Thoracic aorta (tissue), 2 donors: ENCODE measurements around the gene CASQ2. TPM values are rescaled to one million over a fixed set of nuclear protein-coding genes. Genes with fewer than 3 reads are reported as not detected.

Source experiments
- ATAC-seq: fragments of 150-250 bp; one replicate; pipeline ENCODE4 v1.8.0; 2017; ENCODE audit warnings: low read depth; ENCODE audit not compliant: insufficient number of reproducible peaks, low FRiP score
- DNase-seq: peaks from one replicate; pipeline ENCODE4 v3.0.0-alpha.2; 2020; ENCODE audit warnings: low spot score
- H3K27ac ChIP-seq, 2 donors: fragments of 200-600 bp; sonication (generic); 1 replicate in 1 of 2; 2 replicates in 1 of 2; pipeline ENCODE4 v1.5.1; 2016; ENCODE audit warnings: mild to moderate bottlenecking in 2 of 2, moderate library complexity in 2 of 2
- H3K27me3 ChIP-seq: fragments of 200-600 bp; sonication (generic); replicated peaks from 2 replicates; pipeline ENCODE4 v1.6.0; 2016; ENCODE audit warnings: mild to moderate bottlenecking; ENCODE audit not compliant: insufficient read depth
- H3K36me3 ChIP-seq: fragments of 200-600 bp; sonication (generic); one replicate; pipeline ENCODE4 v1.5.1; 2016
- H3K4me1 ChIP-seq, 2 donors: fragments of 200-600 bp; sonication (generic); 1 replicate in 1 of 2; 2 replicates in 1 of 2; pipeline versions ENCODE4 v1.5.1 to v1.6.0; 2016; ENCODE audit warnings: low read depth in 2 of 2, mild to moderate bottlenecking in 1 of 2; ENCODE audit not compliant: control insufficient read depth in 1 of 2
- H3K4me3 ChIP-seq: fragments of 200-600 bp; sonication (generic); 2 replicates; pipeline ENCODE4 v1.5.1; 2016; ENCODE audit warnings: mild to moderate bottlenecking
- H3K9me3 ChIP-seq: fragments of 200-600 bp; sonication (generic); 2 replicates; pipeline ENCODE4 v1.5.1; 2016
- total RNA-seq, 2 donors: library from RNA; depleted of rRNA; stranded (reverse); fragments of >200 nt; gene quantifications; one replicate each; pipeline versions ENCODE4 v1.1.0 to v1.2.3, GENCODE V29; 2016
- TF ChIP-seq, protein P1 (sequence below): fragments of 200-600 bp; sonication (generic); IDR thresholded peaks from one replicate; pipeline ENCODE4 v1.5.1; 2019; ENCODE audit warnings: antibody characterized with exemption

Gene CASQ2
- total RNA-seq, 2 donors from 2014 or later = 6.6 to 12.5 TPM

DNA sequence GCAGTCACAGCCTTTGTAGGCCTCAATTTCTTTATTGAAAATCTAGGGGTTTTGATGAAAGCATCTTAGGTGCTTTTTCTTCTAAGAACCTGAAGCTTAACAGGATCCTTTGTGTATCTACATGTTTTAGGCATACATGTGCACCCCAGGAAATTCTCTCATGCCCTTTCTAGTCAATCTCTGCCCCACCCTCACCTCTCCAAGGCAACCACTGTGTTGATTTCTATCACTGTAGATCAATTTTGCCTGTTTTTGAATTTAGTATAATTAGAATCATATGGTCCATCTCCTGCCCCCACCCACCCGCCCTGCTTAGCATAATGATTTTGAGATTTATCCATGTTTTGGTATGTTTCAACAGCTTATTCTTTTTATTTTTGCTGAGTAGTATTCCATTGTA, 107.4 kb downstream of the CASQ2 start:
- Histone ChIP-seq H3K4me3 (no peak overlapping the region), H3K9me3 (no peaks in the 10 kb centered on the region), H3K36me3 (peaks cover 11% of the 10 kb centered on the region), H3K27ac (no peak overlapping the region), H3K27me3 (no peaks in the 10 kb centered on the region), H3K4me1 (peaks cover 0 to under 1% of the 10 kb centered on the region in 2 donors)
- TF ChIP-seq, protein P1, sequence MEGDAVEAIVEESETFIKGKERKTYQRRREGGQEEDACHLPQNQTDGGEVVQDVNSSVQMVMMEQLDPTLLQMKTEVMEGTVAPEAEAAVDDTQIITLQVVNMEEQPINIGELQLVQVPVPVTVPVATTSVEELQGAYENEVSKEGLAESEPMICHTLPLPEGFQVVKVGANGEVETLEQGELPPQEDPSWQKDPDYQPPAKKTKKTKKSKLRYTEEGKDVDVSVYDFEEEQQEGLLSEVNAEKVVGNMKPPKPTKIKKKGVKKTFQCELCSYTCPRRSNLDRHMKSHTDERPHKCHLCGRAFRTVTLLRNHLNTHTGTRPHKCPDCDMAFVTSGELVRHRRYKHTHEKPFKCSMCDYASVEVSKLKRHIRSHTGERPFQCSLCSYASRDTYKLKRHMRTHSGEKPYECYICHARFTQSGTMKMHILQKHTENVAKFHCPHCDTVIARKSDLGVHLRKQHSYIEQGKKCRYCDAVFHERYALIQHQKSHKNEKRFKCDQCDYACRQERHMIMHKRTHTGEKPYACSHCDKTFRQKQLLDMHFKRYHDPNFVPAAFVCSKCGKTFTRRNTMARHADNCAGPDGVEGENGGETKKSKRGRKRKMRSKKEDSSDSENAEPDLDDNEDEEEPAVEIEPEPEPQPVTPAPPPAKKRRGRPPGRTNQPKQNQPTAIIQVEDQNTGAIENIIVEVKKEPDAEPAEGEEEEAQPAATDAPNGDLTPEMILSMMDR = no peak
- DNase-seq = no peak
- no peak for ATAC-seq

DNA sequence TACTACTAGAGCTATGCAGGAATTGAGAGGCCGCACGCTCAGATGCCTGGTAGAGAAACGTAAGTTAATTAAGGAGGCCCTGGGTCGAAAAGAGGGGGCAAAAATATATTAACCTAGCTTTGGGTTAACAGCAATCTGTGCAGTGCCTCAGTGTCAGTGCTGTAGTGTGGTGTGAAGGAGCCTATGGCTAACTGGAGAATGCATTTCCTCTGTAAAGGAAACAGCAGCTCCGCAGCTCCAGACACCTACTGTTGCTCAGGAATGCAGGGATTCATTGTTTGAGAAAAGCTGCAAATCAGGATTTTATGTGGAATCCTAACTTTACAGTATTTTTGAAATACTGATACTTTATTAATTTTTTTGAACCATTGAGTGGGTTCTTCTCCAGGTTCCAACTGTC, 108.4 kb downstream of the CASQ2 start:
- ATAC-seq (no peak), DNase-seq (no peak)
- Histone ChIP-seq H3K27me3 (no peaks in the 10 kb centered on the region), H3K9me3 (no peaks in the 10 kb centered on the region), H3K36me3 (peaks cover 11% of the 10 kb centered on the region), H3K27ac (no peak overlapping the region), H3K4me1 (peaks cover 3 to 9% of the 10 kb centered on the region in 2 donors), H3K4me3 (no peak overlapping the region)
- TF ChIP-seq, protein P1 = no peak

DNA sequence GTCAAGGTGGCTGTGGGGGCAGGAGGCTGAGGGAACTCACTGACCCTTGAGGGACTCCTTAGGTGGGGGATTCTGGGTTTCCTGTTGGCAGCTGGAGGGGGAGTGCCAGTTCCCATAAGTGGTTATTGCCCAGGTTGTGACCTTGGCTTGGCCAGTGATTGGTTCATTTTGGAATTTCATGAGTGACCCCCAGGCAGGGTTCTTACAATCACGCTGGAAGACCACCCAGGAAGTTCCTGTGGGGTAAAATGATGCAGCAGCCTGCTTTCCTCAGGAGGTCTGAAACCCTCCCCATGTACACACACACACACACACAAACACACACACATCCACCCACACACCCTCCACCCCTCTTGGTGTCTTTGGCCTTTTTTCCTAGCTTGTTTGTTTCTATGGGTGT, 109.9 kb downstream of the CASQ2 start:
- H3K4me1 ChIP-seq = peaks cover 10 to 21% of the 10 kb centered on the region in 2 donors
- ATAC-seq (no peak), DNase-seq (no peak)
- H3K9me3 ChIP-seq = no peaks in the 10 kb centered on the region
- H3K36me3 ChIP-seq = peaks cover 5% of the 10 kb centered on the region
- H3K27me3 ChIP-seq = no peaks in the 10 kb centered on the region
- no peak overlapping the region for H3K27ac ChIP-seq
- TF ChIP-seq, protein P1 = no peak
- H3K4me3 ChIP-seq = no peak overlapping the region

DNA sequence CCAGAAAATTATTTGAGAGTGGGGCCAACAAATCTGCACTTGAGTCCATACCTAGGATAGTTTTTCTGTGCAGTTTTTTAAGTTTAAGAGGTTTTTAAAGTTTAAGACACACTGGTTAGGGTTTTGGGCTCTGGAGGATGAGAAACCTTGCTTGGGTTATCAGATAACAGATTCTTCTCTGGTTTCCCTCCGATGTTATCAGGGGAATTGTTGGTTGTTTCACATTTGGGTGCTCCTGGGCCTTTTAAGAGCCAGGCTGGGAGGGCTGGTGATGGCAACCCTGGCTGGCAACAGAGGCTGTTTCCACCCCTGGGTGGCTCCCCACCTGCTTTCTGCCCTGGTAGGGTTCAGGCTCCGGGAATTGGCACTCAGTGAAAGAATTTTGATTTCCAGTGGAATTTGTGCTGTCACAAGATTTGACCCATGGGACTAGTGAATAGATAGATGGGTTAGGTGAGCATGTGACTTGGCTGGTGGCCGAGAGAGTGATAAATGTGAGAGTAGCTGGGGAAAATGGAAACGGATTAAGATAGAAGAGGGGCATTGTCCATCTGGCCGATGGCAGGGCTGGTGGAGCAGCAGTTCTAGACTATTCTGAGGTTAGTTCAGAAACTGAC, 111.9 kb downstream of the CASQ2 start:
- DNase-seq = no peak
- Histone ChIP-seq H3K9me3 (no peaks in the 10 kb centered on the region), H3K4me1 (peaks cover 10 to 21% of the 10 kb centered on the region in 2 donors), H3K4me3 (no peak overlapping the region), H3K27me3 (no peaks in the 10 kb centered on the region), H3K36me3 (peaks cover 3% of the 10 kb centered on the region), H3K27ac (no peak overlapping the region)
- no peak for ATAC-seq
- TF ChIP-seq, protein P1 = no peak

DNA sequence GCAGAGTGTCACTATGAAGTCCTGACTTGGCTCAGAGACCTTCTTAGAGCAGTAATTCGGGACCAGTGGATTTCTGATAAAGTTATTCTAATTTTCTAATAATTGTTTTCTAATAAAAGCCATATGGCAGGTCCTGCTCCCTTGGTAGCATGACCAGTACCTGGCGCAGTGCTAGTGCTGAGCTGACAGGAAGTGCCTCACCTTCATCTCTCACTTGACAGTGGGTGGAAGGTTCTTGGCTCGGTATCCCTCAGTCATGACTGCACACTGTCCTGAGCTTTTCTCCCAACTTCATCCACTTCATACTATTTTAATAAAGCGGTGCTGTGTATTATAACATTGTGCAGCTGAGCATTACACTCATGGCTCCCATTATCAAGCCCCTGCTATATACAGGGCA, 112.6 kb downstream of the CASQ2 start:
- H3K4me3 ChIP-seq = no peak overlapping the region
- H3K27ac ChIP-seq = no peak overlapping the region
- H3K9me3 ChIP-seq = no peaks in the 10 kb centered on the region
- ATAC-seq = no peak
- DNase-seq = no peak
- TF ChIP-seq, protein P1 = no peak
- peaks cover 10 to 21% of the 10 kb centered on the region in 2 donors for H3K4me1 ChIP-seq
- peaks cover 3% of the 10 kb centered on the region for H3K36me3 ChIP-seq
- no peaks in the 10 kb centered on the region for H3K27me3 ChIP-seq
